GM19372 (cell line): Measurements from ENCODE around the gene RAB39B.
"Not testable (repeated sequence)": the region's sequence is repeated elsewhere in the genome, so short reads cannot be mapped to it uniquely, and the experiment has no call there.

Source experiments
- ATAC-seq: cut with Tn5 transposase; IDR thresholded peaks from one replicate; pipeline ENCODE4 v1.9.1; 2021; ENCODE audit warnings: mild to moderate bottlenecking, low read depth, moderate library complexity; ENCODE audit not compliant: unreplicated experiment

RAB39B gene

GRCh38 chrX:155263854-155264628, at the start of gene RAB39B:
Gene RAB39B (minus strand): TSS chrX:155264491. CDS start chrX:155264288, 203 bp downstream.
- ATAC-seq = peak; percentile 91

- ATAC-seq = no peak
Measured at GRCh38 chrX:155313766-155314165, 49.5 kb upstream of the RAB39B start.

- no peak for ATAC-seq
Measured at GRCh38 chrX:155293771-155294170, 29.5 kb upstream of the RAB39B start.

GRCh38 chrX:155279873-155280272, 15.6 kb upstream of the RAB39B start:
- ATAC-seq = no peak

- no peak for ATAC-seq
Measured at GRCh38 chrX:155270969-155271368, 6.7 kb upstream of the RAB39B start.

- ATAC-seq = not testable (repeated sequence)
Measured at GRCh38 chrX:155267995-155268394, 3.7 kb upstream of the RAB39B start.

GRCh38 chrX:155266439-155266838, 2.1 kb upstream of the RAB39B start:
- ATAC-seq = no peak

GRCh38 chrX:155262970-155263754, 1.1 kb downstream of the RAB39B start:
- ATAC-seq = no peak

- ATAC-seq = no peak
Measured at GRCh38 chrX:155259752-155260151, 4.5 kb downstream of the RAB39B start.

GRCh38 chrX:155251391-155251790, 12.9 kb downstream of the RAB39B start:
- no peak for ATAC-seq

GRCh38 chrX:155247497-155247896, 16.8 kb downstream of the RAB39B start:
- ATAC-seq = no peak

- no peak for ATAC-seq
Measured at GRCh38 chrX:155246748-155247147, 17.5 kb downstream of the RAB39B start.

GRCh38 chrX:155242300-155242699, 22.0 kb downstream of the RAB39B start:
- ATAC-seq = no peak

GRCh38 chrX:155237719-155238118, 26.6 kb downstream of the RAB39B start:
- no peak for ATAC-seq

- no peak for ATAC-seq
Measured at GRCh38 chrX:155235891-155236290, 28.4 kb downstream of the RAB39B start.

GRCh38 chrX:155231163-155231562, 33.1 kb downstream of the RAB39B start:
- ATAC-seq = peak; percentile 87

- no peak for ATAC-seq
Measured at GRCh38 chrX:155225774-155226173, 38.5 kb downstream of the RAB39B start.

- not testable (repeated sequence) for ATAC-seq
Measured at GRCh38 chrX:155223746-155224145, 40.5 kb downstream of the RAB39B start.

- no peak for ATAC-seq
Measured at GRCh38 chrX:155221351-155221750, 42.9 kb downstream of the RAB39B start.

GRCh38 chrX:155218777-155219176, 45.5 kb downstream of the RAB39B start:
- no peak for ATAC-seq

- ATAC-seq = no peak
Measured at GRCh38 chrX:155216940-155217440, 47.3 kb downstream of the RAB39B start.
